ENCODE measurements around the gene LIX1L. TPM values are rescaled to one million over a fixed set of nuclear protein-coding genes. Genes with fewer than 3 reads are reported as not detected.

Gene LIX1L
- total RNA-seq, 1 experiment from 2014 or later = 12.4 TPM

DNA sequence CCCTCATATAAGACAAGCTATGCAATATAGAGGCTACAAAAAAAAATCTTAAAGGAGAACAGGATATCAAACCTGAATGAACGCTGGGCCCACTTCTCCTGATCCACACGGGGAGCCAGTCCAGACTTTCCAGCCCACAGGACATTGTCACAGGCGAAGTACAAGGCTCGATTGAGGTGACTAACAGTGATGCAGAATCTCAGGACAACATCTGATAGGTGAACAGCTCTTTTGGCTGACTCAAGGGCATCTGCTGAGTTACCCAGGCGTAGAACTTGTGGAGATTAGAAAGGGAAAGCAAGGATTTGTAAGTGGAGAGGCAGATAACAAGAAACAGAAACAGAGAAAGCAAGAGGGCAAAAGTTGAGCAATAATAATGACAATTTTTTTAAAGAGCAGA is 41.1 kb downstream of the LIX1L start:
- peaks cover 9 to 25% of the 10 kb centered on the region in 2 experiments; a peak in 3 of 4 replicates for H3K4me1 ChIP-seq (ENCODE audit: control insufficient read depth in 1 of 2, insufficient read depth in 2 of 2, low read length in 2 of 2)
- no peak for DNase-seq (ENCODE audit: low read depth, low spot score)
- no peaks in the 10 kb centered on the region for H4K20me1 ChIP-seq (ENCODE audit: insufficient read depth)
- no peak overlapping the region; the same call in 1 of the 2 replicates for H3K4me2 ChIP-seq (ENCODE audit: low read length)
- intact Hi-C loops (cut with micrococcal nuclease) = loop anchor here (5.0 kb wide), 1 partner anchor 46 kb away; the partner anchor contains the start of genes ANKRD34A and POLR3GL
- no TSS peak for BruUV-seq (replicated peaks)
- ChIA-PET CTCF (no interaction called here), POLR2A (interaction anchor here (1.4 kb wide), 2 partner anchors 11 to 57 kb away, joined by 3 read pairs; partner anchors contain the start of gene RBM8A), RAD21 (ENCODE audit: low non-redundant PET in 1 of 2, low total read pairs in 2 of 2, uncharacterized antibody in 2 of 2, unreplicated experiment in 2 of 2) (no interaction called here)
- no peak for ATAC-seq
- H3K9me3 ChIP-seq (ENCODE audit: control insufficient read depth in 1 of 2, insufficient read depth in 1 of 2, low read depth in 1 of 2, low read length in 2 of 2) = no peaks in the 10 kb centered on the region
- H3K27ac ChIP-seq (ENCODE audit: low read depth, low read length) = no peak overlapping the region
- H3K27me3 ChIP-seq (ENCODE audit: insufficient read depth, low read length) = no peaks in the 10 kb centered on the region
- H3K36me3 ChIP-seq (ENCODE audit: control insufficient read depth in 1 of 2, insufficient read depth in 2 of 2, low read length in 2 of 2) = peaks cover 6 to 12% of the 10 kb centered on the region in 2 experiments; a peak in 3 of 4 replicates
- no peak overlapping the region for H3K9ac ChIP-seq (ENCODE audit: low read length)
- H3K4me3 ChIP-seq (replicated peaks in 1 of 2; ENCODE audit: low read depth in 1 of 2, low read length in 2 of 2) = no peak overlapping the region
- H3K79me2 ChIP-seq (ENCODE audit: insufficient read depth, low read length) = no peaks in the 10 kb centered on the region; the same call in 1 of the 2 replicates
- H2AFZ ChIP-seq (ENCODE audit: low read depth, low read length, poor library complexity, severe bottlenecking) = no peak overlapping the region
- TF ChIP-seq ZNF274 (IDR thresholded peaks at IDR 0.05; ENCODE audit: low read depth, low read length) (no peak), JUND (IDR thresholded peaks at IDR 0.05) (no peak), SRF (IDR thresholded peaks at IDR 0.05; ENCODE audit: low read depth) (no peak), EZH2phosphoT487 (IDR thresholded peaks at IDR 0.05; ENCODE audit: borderline replicate concordance) (no peak), POLR2A (IDR thresholded peaks at IDR 0.05; ENCODE audit: borderline replicate concordance, extremely low read depth, insufficient read depth, insufficient read length) (no peak), YY1 (IDR thresholded peaks at IDR 0.05; ENCODE audit: extremely low read depth, insufficient replicate concordance, low read depth, low read length) (no peak), POLR2AphosphoS5 (IDR thresholded peaks at IDR 0.05; ENCODE audit: low read depth, low read length) (no peak)
- H3K9me2 ChIP-seq (ENCODE audit: insufficient read depth) = no peaks in the 10 kb centered on the region

DNA sequence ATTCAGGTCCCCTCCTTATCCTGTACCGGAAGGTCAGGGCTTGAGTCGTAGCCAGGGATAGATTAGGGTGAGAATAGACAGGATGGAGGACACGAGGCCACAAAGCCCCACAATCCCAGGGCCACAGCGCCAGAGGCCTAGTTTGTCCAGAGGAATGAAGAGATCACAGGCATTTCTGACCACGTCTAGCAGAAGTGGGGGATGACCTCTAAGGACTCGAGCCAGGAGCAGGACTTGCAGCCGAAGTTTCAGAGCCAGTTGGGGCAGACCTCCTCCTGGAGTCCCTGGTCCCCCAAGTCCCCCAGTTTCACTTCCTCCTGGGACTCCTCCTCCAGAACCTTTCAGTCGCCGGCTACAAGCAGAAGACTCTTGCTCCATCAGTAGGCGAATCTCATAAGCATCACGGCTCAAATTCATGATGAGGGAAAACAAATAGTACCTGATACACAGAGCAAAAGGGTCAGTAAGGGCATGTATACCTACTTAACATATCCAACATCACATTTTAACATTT is 45.6 kb downstream of the LIX1L start:
- ChIA-PET POLR2A (no interaction called here), CTCF (interaction anchor here (2.1 kb wide), 1 partner anchor 20 kb away, joined by 12 read pairs; no protein-coding TSS in a partner anchor), RAD21 (ENCODE audit: low non-redundant PET in 1 of 2, low total read pairs in 2 of 2, uncharacterized antibody in 2 of 2, unreplicated experiment in 2 of 2) (no interaction called here)
- no peaks in the 10 kb centered on the region for H3K27me3 ChIP-seq (ENCODE audit: insufficient read depth, low read length)
- DNase-seq (ENCODE audit: low read depth, low spot score) (no peak), ATAC-seq (no peak)
- H3K9me2 ChIP-seq (ENCODE audit: insufficient read depth) = no peaks in the 10 kb centered on the region
- H3K36me3 ChIP-seq (ENCODE audit: control insufficient read depth in 1 of 2, insufficient read depth in 2 of 2, low read length in 2 of 2) = peaks cover 6 to 13% of the 10 kb centered on the region in 2 experiments; a peak in 3 of 4 replicates
- no peak overlapping the region for H3K4me2 ChIP-seq (ENCODE audit: low read length)
- no peaks in the 10 kb centered on the region for H3K9me3 ChIP-seq (ENCODE audit: control insufficient read depth in 1 of 2, insufficient read depth in 1 of 2, low read depth in 1 of 2, low read length in 2 of 2)
- H4K20me1 ChIP-seq (ENCODE audit: insufficient read depth) = no peaks in the 10 kb centered on the region
- H2AFZ ChIP-seq (ENCODE audit: low read depth, low read length, poor library complexity, severe bottlenecking) = no peak overlapping the region
- no peak overlapping the region for H3K9ac ChIP-seq (ENCODE audit: low read length)
- no peak overlapping the region for H3K4me3 ChIP-seq (replicated peaks in 1 of 2; ENCODE audit: low read depth in 1 of 2, low read length in 2 of 2)
- BruUV-seq (replicated peaks) = no TSS peak
- H3K79me2 ChIP-seq (ENCODE audit: insufficient read depth, low read length) = no peaks in the 10 kb centered on the region
- H3K4me1 ChIP-seq (ENCODE audit: control insufficient read depth in 1 of 2, insufficient read depth in 2 of 2, low read length in 2 of 2) = peaks cover 5 to 20% of the 10 kb centered on the region in 2 experiments; a peak in 3 of 4 replicates
- intact Hi-C loops (cut with micrococcal nuclease) = no loop called here
- no peak overlapping the region for H3K27ac ChIP-seq (ENCODE audit: low read depth, low read length)
- TF ChIP-seq ZFX (IDR thresholded peaks at IDR 0.05) = no peak
- no peak for TF ChIP-seq CEBPB (IDR thresholded peaks at IDR 0.05; ENCODE audit: low read depth)
- no peak for TF ChIP-seq FOSL1 (IDR thresholded peaks at IDR 0.05; ENCODE audit: low read depth)
- TF ChIP-seq, protein P1, sequence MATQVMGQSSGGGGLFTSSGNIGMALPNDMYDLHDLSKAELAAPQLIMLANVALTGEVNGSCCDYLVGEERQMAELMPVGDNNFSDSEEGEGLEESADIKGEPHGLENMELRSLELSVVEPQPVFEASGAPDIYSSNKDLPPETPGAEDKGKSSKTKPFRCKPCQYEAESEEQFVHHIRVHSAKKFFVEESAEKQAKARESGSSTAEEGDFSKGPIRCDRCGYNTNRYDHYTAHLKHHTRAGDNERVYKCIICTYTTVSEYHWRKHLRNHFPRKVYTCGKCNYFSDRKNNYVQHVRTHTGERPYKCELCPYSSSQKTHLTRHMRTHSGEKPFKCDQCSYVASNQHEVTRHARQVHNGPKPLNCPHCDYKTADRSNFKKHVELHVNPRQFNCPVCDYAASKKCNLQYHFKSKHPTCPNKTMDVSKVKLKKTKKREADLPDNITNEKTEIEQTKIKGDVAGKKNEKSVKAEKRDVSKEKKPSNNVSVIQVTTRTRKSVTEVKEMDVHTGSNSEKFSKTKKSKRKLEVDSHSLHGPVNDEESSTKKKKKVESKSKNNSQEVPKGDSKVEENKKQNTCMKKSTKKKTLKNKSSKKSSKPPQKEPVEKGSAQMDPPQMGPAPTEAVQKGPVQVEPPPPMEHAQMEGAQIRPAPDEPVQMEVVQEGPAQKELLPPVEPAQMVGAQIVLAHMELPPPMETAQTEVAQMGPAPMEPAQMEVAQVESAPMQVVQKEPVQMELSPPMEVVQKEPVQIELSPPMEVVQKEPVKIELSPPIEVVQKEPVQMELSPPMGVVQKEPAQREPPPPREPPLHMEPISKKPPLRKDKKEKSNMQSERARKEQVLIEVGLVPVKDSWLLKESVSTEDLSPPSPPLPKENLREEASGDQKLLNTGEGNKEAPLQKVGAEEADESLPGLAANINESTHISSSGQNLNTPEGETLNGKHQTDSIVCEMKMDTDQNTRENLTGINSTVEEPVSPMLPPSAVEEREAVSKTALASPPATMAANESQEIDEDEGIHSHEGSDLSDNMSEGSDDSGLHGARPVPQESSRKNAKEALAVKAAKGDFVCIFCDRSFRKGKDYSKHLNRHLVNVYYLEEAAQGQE (IDR thresholded peaks at IDR 0.05; ENCODE audit: low read depth) = no peak
- no peak for TF ChIP-seq YY1 (IDR thresholded peaks at IDR 0.05; ENCODE audit: extremely low read depth, insufficient replicate concordance, low read depth, low read length)
- no peak for TF ChIP-seq SIN3A (IDR thresholded peaks at IDR 0.05; ENCODE audit: low read depth)
- TF ChIP-seq RAD21 (IDR thresholded peaks at IDR 0.05; ENCODE audit: low read depth) = no peak
- no peak for TF ChIP-seq ELF1 (IDR thresholded peaks at IDR 0.05; ENCODE audit: borderline replicate concordance, low read depth)
- TF ChIP-seq TCF7L2 (IDR thresholded peaks at IDR 0.05; ENCODE audit: borderline replicate concordance, extremely low read depth, insufficient read depth, insufficient read length) = no peak
- no peak for TF ChIP-seq ZNF274 (IDR thresholded peaks at IDR 0.05; ENCODE audit: low read depth, low read length)
- no peak for TF ChIP-seq EZH2 (IDR thresholded peaks at IDR 0.05)
- TF ChIP-seq EZH2phosphoT487 (IDR thresholded peaks at IDR 0.05; ENCODE audit: borderline replicate concordance) = no peak

Data from HCT116 (cell line).